K562 (cell line): ENCODE results near the gene TBX1. TPM values are rescaled to one million over a fixed set of nuclear protein-coding genes. Genes with fewer than 3 reads are reported as not detected.

Experiments
- DDX20 ChIP-seq: fragments of 450-650 bp; IDR thresholded peaks from 2 replicates; pipeline ENCODE4 v1.6.1; 2016; ENCODE audit warnings: missing genetic modification characterization, low read depth, mild to moderate bottlenecking, missing compliant biosample characterization, moderate library complexity
- GTF2F1 ChIP-seq: IDR thresholded peaks from 2 replicates; pipeline ENCODE4 v1.6.1; 2011; ENCODE audit warnings: low read depth, low read length, improper control_type of control experiment
- LEF1 ChIP-seq: fragments of 450-650 bp; IDR thresholded peaks from 2 replicates; pipeline ENCODE4 v1.6.1; 2016; ENCODE audit warnings: mild to moderate bottlenecking
- NEUROD1 ChIP-seq: fragments of 150-350 bp; IDR thresholded peaks from 2 replicates; pipeline ENCODE4 v1.6.1; 2014; ENCODE audit warnings: borderline replicate concordance, low read length, low read depth; ENCODE audit not compliant: partially characterized antibody
- NRF1 ChIP-seq, 2 experiments: fragments of 450-650 bp; IDR thresholded peaks in 1 of 2; conservative IDR thresholded peaks in 1 of 2; 2 replicates each; pipeline ENCODE4 v1.6.1; 2014; ENCODE audit warnings: mild to moderate bottlenecking in 2 of 2
- SLC30A9 ChIP-seq: fragments of 250-450 bp; sonication (Bioruptor Pico); IDR thresholded peaks from 2 replicates; pipeline ENCODE4 v1.8.0; 2022; ENCODE audit warnings: mild to moderate bottlenecking, moderate library complexity
- STAG1 ChIP-seq: sonication (generic); formaldehyde crosslinking; IDR thresholded peaks from 2 replicates; pipeline ENCODE4 v1.5.0; 2020; ENCODE audit warnings: missing genetic modification reagents, borderline replicate concordance
- ZNF75A ChIP-seq: fragments of 450-650 bp; formaldehyde crosslinking; IDR thresholded peaks from 2 replicates; pipeline ENCODE4 v1.4.0; 2020; ENCODE audit warnings: mild to moderate bottlenecking
- polyA plus RNA-seq, 8 experiments: library from polyadenylated mRNA; depleted of rRNA in 4 of 8; stranded (reverse) in 5 of 8; unstranded in 3 of 8; fragments of >200 nt; fragmentation: Nextera tagmentation in 2 of 8; fragmentation: Illumina TruSeq in 1 of 8; extraction: Ambion mirVana in 2 of 8; extraction: Trizol in 1 of 8; gene quantifications; 2 replicates each; pipeline versions ENCODE4 v1.2.1 to v1.2.3, GENCODE V29; 2011 to 2014; ENCODE audit warnings: inconsistent platforms in 1 of 8, missing spikeins in 1 of 8
- total RNA-seq, 7 experiments: library from RNA; depleted of rRNA in 6 of 7; stranded (reverse); fragments of >200 nt in 6 of 7; fragmentation: Illumina TruSeq in 2 of 7; extraction: Trizol in 2 of 7; gene quantifications; 2 replicates each; pipeline versions ENCODE4 v1.2.1 to v1.2.3, GENCODE V29; 2011 to 2021; ENCODE audit warnings: low replicate concordance in 1 of 7
- TF ChIP-seq, protein P1 (sequence below): sonication (generic); formaldehyde crosslinking; IDR thresholded peaks from 2 replicates; pipeline ENCODE4 v1.9.0; 2022; ENCODE audit warnings: mild to moderate bottlenecking, missing genetic modification reagents
- TF ChIP-seq, protein P2 (sequence below): sonication (generic); IDR thresholded peaks from 2 replicates; pipeline ENCODE4 v1.6.1; 2016
- TF ChIP-seq, protein P3 (sequence below), 2 experiments: fragments of 450-650 bp; formaldehyde crosslinking in 1 of 2; IDR thresholded peaks; 2 replicates each; pipeline versions ENCODE4 v1.4.0 to v1.6.1; 2014 to 2020; ENCODE audit warnings: mild to moderate bottlenecking in 2 of 2, borderline replicate concordance in 1 of 2, low read depth in 1 of 2
- TF ChIP-seq, protein P4 (sequence below), 2 experiments: fragments of 150-350 bp in 1 of 2; IDR thresholded peaks; 2 replicates each; pipeline ENCODE4 v1.6.1; 2012 to 2016; ENCODE audit warnings: low read depth in 2 of 2, low read length in 2 of 2, mild to moderate bottlenecking in 1 of 2, moderate library complexity in 1 of 2

TBX1 gene
- total and polyA plus RNA-seq, 9 of the 15 experiments (the other 6 are each of a cell fraction or from before 2014, with no cell fraction given), result 0.07 to 35.0 (median 3.9) TPM

DNA sequence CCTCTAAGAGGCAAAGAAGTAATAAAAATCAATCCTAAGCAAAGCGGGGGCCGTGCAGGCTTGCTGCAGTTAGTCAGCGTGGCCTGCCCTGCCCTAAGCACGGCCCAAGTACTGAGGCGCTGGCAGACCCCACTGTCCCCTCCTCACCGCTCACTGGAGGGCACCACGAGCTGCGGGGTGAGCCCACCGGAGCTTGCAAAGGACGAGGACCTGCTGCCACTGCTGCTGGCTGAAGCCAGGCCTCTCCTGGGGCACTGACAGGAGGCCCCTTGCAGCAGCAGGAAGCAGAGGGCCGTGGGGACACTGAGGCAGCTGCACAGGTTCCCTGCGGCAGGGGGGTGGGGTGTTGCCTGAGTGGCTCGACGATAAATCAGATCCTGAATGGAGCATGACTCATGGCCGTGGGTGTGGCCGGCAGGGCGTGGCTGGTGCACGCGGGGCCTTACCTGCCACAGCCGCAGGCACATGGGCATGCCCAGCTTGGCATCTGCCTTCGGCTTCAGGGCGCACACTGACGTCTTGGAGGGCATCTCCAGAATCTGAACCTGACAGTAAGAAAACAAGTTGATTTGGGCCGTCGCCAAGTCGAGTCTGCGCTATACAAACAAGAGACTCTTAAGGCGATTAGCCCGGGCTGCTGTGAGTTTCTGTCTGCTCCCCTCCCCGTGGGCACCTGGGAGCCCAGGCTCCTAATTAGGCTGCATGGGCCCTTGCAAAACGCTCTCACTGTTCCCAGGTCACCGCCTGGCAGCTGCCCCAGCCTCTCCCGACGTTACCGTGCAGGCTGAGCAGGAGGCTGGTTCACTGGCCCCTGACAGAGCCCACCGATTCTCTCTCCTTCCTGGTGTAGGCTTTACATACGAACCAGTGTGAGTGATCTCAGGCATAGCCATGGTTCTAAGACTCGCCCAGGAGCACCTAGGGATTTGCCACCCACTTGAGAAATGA lies 45.9 kb downstream of the TBX1 start (continued):
- TF ChIP-seq, protein P1, sequence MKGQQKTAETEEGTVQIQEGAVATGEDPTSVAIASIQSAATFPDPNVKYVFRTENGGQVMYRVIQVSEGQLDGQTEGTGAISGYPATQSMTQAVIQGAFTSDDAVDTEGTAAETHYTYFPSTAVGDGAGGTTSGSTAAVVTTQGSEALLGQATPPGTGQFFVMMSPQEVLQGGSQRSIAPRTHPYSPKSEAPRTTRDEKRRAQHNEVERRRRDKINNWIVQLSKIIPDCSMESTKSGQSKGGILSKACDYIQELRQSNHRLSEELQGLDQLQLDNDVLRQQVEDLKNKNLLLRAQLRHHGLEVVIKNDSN (CRISPR knock-in tag), result no peak
- TF ChIP-seq STAG1 (CRISPR knock-in tag) (no peak), GTF2F1 (0 out of 2 replicates have a peak, but pooled peaks have one; percentile 69), LEF1 (no peak), ZNF75A (no peak), NEUROD1 (peak; percentile 83), DDX20 (tag) (no peak), NRF1 (conservative IDR thresholded peaks at IDR 0.05 in 1 of 2, IDR thresholded peaks at IDR 0.05 in 1 of 2) (peak; percentile 72 to 79), SLC30A9 (CRISPR knock-in tag) (no peak; the same call in 1 of the 2 replicates)
- TF ChIP-seq, protein P2, sequence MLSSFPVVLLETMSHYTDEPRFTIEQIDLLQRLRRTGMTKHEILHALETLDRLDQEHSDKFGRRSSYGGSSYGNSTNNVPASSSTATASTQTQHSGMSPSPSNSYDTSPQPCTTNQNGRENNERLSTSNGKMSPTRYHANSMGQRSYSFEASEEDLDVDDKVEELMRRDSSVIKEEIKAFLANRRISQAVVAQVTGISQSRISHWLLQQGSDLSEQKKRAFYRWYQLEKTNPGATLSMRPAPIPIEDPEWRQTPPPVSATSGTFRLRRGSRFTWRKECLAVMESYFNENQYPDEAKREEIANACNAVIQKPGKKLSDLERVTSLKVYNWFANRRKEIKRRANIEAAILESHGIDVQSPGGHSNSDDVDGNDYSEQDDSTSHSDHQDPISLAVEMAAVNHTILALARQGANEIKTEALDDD, result no peak
- TF ChIP-seq, protein P3, sequence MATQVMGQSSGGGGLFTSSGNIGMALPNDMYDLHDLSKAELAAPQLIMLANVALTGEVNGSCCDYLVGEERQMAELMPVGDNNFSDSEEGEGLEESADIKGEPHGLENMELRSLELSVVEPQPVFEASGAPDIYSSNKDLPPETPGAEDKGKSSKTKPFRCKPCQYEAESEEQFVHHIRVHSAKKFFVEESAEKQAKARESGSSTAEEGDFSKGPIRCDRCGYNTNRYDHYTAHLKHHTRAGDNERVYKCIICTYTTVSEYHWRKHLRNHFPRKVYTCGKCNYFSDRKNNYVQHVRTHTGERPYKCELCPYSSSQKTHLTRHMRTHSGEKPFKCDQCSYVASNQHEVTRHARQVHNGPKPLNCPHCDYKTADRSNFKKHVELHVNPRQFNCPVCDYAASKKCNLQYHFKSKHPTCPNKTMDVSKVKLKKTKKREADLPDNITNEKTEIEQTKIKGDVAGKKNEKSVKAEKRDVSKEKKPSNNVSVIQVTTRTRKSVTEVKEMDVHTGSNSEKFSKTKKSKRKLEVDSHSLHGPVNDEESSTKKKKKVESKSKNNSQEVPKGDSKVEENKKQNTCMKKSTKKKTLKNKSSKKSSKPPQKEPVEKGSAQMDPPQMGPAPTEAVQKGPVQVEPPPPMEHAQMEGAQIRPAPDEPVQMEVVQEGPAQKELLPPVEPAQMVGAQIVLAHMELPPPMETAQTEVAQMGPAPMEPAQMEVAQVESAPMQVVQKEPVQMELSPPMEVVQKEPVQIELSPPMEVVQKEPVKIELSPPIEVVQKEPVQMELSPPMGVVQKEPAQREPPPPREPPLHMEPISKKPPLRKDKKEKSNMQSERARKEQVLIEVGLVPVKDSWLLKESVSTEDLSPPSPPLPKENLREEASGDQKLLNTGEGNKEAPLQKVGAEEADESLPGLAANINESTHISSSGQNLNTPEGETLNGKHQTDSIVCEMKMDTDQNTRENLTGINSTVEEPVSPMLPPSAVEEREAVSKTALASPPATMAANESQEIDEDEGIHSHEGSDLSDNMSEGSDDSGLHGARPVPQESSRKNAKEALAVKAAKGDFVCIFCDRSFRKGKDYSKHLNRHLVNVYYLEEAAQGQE (IDR thresholded peaks at IDR 0.05; ENCODE audit: borderline replicate concordance), result peak; percentile 50; the same call in 1 of the 2 replicates
- TF ChIP-seq, protein P3 (CRISPR knock-in tag; IDR thresholded peaks at IDR 0.05; ENCODE audit: low read depth), result no peak
- TF ChIP-seq, protein P4, sequence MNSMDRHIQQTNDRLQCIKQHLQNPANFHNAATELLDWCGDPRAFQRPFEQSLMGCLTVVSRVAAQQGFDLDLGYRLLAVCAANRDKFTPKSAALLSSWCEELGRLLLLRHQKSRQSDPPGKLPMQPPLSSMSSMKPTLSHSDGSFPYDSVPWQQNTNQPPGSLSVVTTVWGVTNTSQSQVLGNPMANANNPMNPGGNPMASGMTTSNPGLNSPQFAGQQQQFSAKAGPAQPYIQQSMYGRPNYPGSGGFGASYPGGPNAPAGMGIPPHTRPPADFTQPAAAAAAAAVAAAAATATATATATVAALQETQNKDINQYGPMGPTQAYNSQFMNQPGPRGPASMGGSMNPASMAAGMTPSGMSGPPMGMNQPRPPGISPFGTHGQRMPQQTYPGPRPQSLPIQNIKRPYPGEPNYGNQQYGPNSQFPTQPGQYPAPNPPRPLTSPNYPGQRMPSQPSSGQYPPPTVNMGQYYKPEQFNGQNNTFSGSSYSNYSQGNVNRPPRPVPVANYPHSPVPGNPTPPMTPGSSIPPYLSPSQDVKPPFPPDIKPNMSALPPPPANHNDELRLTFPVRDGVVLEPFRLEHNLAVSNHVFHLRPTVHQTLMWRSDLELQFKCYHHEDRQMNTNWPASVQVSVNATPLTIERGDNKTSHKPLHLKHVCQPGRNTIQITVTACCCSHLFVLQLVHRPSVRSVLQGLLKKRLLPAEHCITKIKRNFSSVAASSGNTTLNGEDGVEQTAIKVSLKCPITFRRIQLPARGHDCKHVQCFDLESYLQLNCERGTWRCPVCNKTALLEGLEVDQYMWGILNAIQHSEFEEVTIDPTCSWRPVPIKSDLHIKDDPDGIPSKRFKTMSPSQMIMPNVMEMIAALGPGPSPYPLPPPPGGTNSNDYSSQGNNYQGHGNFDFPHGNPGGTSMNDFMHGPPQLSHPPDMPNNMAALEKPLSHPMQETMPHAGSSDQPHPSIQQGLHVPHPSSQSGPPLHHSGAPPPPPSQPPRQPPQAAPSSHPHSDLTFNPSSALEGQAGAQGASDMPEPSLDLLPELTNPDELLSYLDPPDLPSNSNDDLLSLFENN (IDR thresholded peaks at IDR 0.05; ENCODE audit: low read depth in 2 of 2, low read length in 2 of 2), result peak; percentile 23 to 81; a peak in 2 of 4 replicates
